SK-N-SH (cell line): ENCODE data around the gene CFAP20. TPM values are rescaled to one million over a fixed set of nuclear protein-coding genes. Genes with fewer than 3 reads are reported as not detected.

Source experiments
- CTCF ChIA-PET: fragments of 300-600, 350-600 bp; formaldehyde crosslinking; extraction: SDS; loops from one replicate; lab custom pipeline; 2021; lab: Yijun Ruan, JAX
- POLR2A ChIA-PET: fragments of 350-600 bp; sonication (Branson Sonifier 250); formaldehyde crosslinking; extraction: SDS; loops from one replicate; lab custom pipeline; 2020; ENCODE audit warnings: antibody characterized with exemption, inconsistent platforms; lab: Yijun Ruan, JAX
- DNase-seq: peaks from one replicate; pipeline ENCODE4 v3.0.0; 2012
- H2AFZ ChIP-seq: fragments of 200-600 bp; sonication (generic); 2 replicates; pipeline ENCODE4 v1.8.1; 2016; ENCODE audit warnings: antibody characterized with exemption, mild to moderate bottlenecking, low read depth
- H3F3A ChIP-seq: fragments of 200-600 bp; sonication (generic); replicated peaks from 2 replicates; pipeline ENCODE3; 2016; ENCODE audit warnings: antibody characterized with exemption, mild to moderate bottlenecking; ENCODE audit not compliant: insufficient read depth
- H3K27ac ChIP-seq, 2 experiments: fragments of 200-500 bp in 1 of 2; fragments of 200-600 bp in 1 of 2; sonication (Bioruptor generic) in 1 of 2; sonication (generic), shearing (Covaris generic) in 1 of 2; 2 replicates each; pipeline versions ENCODE4 v1.5.1 to v1.6.1; 2014 to 2016; ENCODE audit warnings: low read depth in 2 of 2, inconsistent platforms in 1 of 2, low read length in 1 of 2, mild to moderate bottlenecking in 1 of 2, mixed read lengths in 1 of 2
- H3K27me3 ChIP-seq: fragments of 200-600 bp; sonication (generic), shearing (Covaris generic); 2 replicates; pipeline ENCODE4 v1.6.1; 2016; ENCODE audit warnings: mixed run types; ENCODE audit not compliant: insufficient read depth
- H3K36me3 ChIP-seq, 2 experiments: fragments of 200-500 bp in 1 of 2; fragments of 200-600 bp in 1 of 2; sonication (Bioruptor generic) in 1 of 2; sonication (generic) in 1 of 2; replicated peaks in 1 of 2; 2 replicates each; pipeline versions ENCODE3 to v1.5.1; 2014 to 2016; ENCODE audit warnings: low read length in 1 of 2, mild to moderate bottlenecking in 1 of 2; ENCODE audit not compliant: insufficient read depth in 2 of 2, control insufficient read depth in 1 of 2
- H3K4me1 ChIP-seq, 2 experiments: fragments of 200-500 bp in 1 of 2; fragments of 200-600 bp in 1 of 2; sonication (Bioruptor generic) in 1 of 2; sonication (generic), shearing (Covaris generic) in 1 of 2; 2 replicates each; pipeline versions ENCODE4 v1.5.1 to v1.6.1; 2014 to 2016; ENCODE audit warnings: low read depth in 1 of 2, low read length in 1 of 2, mixed run types in 1 of 2; ENCODE audit not compliant: insufficient read depth in 2 of 2, control insufficient read depth in 1 of 2
- H3K4me2 ChIP-seq: fragments of 200-600 bp; sonication (generic), shearing (Covaris generic); 2 replicates; pipeline ENCODE4 v1.6.1; 2017; ENCODE audit warnings: mixed run types
- H3K4me3 ChIP-seq, 2 experiments: fragments of 200-500 bp in 1 of 2; fragments of 200-600 bp in 1 of 2; sonication (Bioruptor generic) in 1 of 2; sonication (generic), shearing (Covaris generic) in 1 of 2; 2 replicates each; pipeline versions ENCODE4 v1.5.1 to v1.8.1; 2014 to 2016; ENCODE audit warnings: low read depth in 2 of 2, inconsistent platforms in 1 of 2, low read length in 1 of 2, mild to moderate bottlenecking in 1 of 2, mixed read lengths in 1 of 2, moderate library complexity in 1 of 2
- H3K79me2 ChIP-seq: fragments of 200-600 bp; sonication (generic); 2 replicates; pipeline ENCODE4 v1.8.1; 2017; ENCODE audit warnings: mild to moderate bottlenecking; ENCODE audit not compliant: insufficient read depth
- H3K9ac ChIP-seq: fragments of 200-600 bp; sonication (generic); 2 replicates; pipeline ENCODE4 v1.6.1; 2017; ENCODE audit warnings: mixed run types
- H3K9me2 ChIP-seq: fragments of 200-600 bp; sonication (generic); 2 replicates; pipeline ENCODE4 v1.6.1; 2017; ENCODE audit warnings: mixed run types
- H3K9me3 ChIP-seq: fragments of 200-600 bp; sonication (generic); 2 replicates; pipeline ENCODE4 v1.6.1; 2017; ENCODE audit warnings: mixed run types, mild to moderate bottlenecking, moderate library complexity
- H4K20me1 ChIP-seq: fragments of 200-600 bp; sonication (generic); 2 replicates; pipeline ENCODE4 v1.6.1; 2017; ENCODE audit warnings: mild to moderate bottlenecking, mixed run types; ENCODE audit not compliant: insufficient read depth
- CHD2 ChIP-seq: fragments of 150-350 bp; IDR thresholded peaks from 2 replicates; pipeline ENCODE4 v1.6.1; 2018; ENCODE audit warnings: low read length; ENCODE audit not compliant: partially characterized antibody
- ELF1 ChIP-seq: IDR thresholded peaks from 2 replicates; pipeline ENCODE4 v1.4.0; 2012
- EZH2phosphoT487 ChIP-seq: fragments of 200-600 bp; sonication (generic); IDR thresholded peaks from 2 replicates; pipeline ENCODE4 v1.6.1; 2017; ENCODE audit warnings: low read depth, mixed run types, mild to moderate bottlenecking, antibody characterized with exemption, moderate library complexity, borderline replicate concordance
- FOSL2 ChIP-seq: IDR thresholded peaks from 2 replicates; pipeline ENCODE4 v1.4.0; 2012; ENCODE audit warnings: low read depth, mild to moderate bottlenecking, moderate library complexity, borderline replicate concordance
- FOXM1 ChIP-seq: IDR thresholded peaks from 2 replicates; pipeline ENCODE4 v1.4.0; 2012; ENCODE audit warnings: low read depth, mild to moderate bottlenecking
- GABPA ChIP-seq: IDR thresholded peaks from 2 replicates; pipeline ENCODE4 v1.4.0; 2012; ENCODE audit warnings: low read depth, mild to moderate bottlenecking
- GATA2 ChIP-seq: sonication (generic); formaldehyde crosslinking; IDR thresholded peaks from 2 replicates; pipeline ENCODE4 v1.5.0; 2020; ENCODE audit warnings: mild to moderate bottlenecking, missing genetic modification reagents
- JUND ChIP-seq: IDR thresholded peaks from 2 replicates; pipeline ENCODE4 v1.4.0; 2012
- MEF2A ChIP-seq: IDR thresholded peaks from 2 replicates; pipeline ENCODE4 v1.4.0; 2012; ENCODE audit warnings: low read depth, borderline replicate concordance
- NFIC ChIP-seq: IDR thresholded peaks from 2 replicates; pipeline ENCODE4 v1.4.0; 2012; ENCODE audit warnings: borderline replicate concordance
- POLR2AphosphoS5 ChIP-seq: IDR thresholded peaks from 2 replicates; pipeline ENCODE4 v1.6.1; 2012; ENCODE audit warnings: low read depth, low read length
- RAD21 ChIP-seq: IDR thresholded peaks from 2 replicates; pipeline ENCODE4 v1.6.1; 2012; ENCODE audit warnings: mild to moderate bottlenecking, low read length
- RCOR1 ChIP-seq: fragments of 150-350 bp; IDR thresholded peaks from 2 replicates; pipeline ENCODE4 v1.6.1; 2017; ENCODE audit warnings: antibody characterized with exemption, low read length
- RXRA ChIP-seq: IDR thresholded peaks from 2 replicates; pipeline ENCODE4 v1.4.0; 2012; ENCODE audit warnings: low read depth, mild to moderate bottlenecking, borderline replicate concordance
- SMC3 ChIP-seq: IDR thresholded peaks from 2 replicates; pipeline ENCODE4 v1.6.1; 2012; ENCODE audit warnings: low read depth, low read length, improper control_type of control experiment
- TAF1 ChIP-seq: IDR thresholded peaks from 2 replicates; pipeline ENCODE4 v1.6.1; 2012; ENCODE audit warnings: low read depth, mild to moderate bottlenecking, low read length, moderate library complexity, borderline replicate concordance
- WGBS: methylation state at CpG from one replicate; pipeline ENCODE4 v1.1.6; 2017; ENCODE audit warnings: low lambda C conversion rate; 5-methylcytosine and 5-hydroxymethylcytosine counted together
- polyA plus RNA-seq, 3 experiments: library from polyadenylated mRNA; depleted of rRNA; stranded (reverse); fragments of >200 nt; gene quantifications; 2 replicates each; pipeline ENCODE4 v1.2.3, GENCODE V29; 2012
- TF ChIP-seq, protein P1 (sequence below): IDR thresholded peaks from 2 replicates; pipeline ENCODE4 v1.6.1; 2012; ENCODE audit warnings: mild to moderate bottlenecking, low read depth, low read length, moderate library complexity
- TF ChIP-seq, protein P2 (sequence below): fragments of 150-350 bp; IDR thresholded peaks from 2 replicates; pipeline ENCODE4 v1.6.1; 2016; ENCODE audit warnings: mild to moderate bottlenecking, low read depth, low read length
- TF ChIP-seq, protein P3 (sequence below): IDR thresholded peaks from 2 replicates; pipeline ENCODE4 v1.4.0; 2012; ENCODE audit warnings: low read depth

The CFAP20 gene
- polyA plus RNA-seq, 1 of the 3 experiments (the other 2 are of a cell fraction) = 61.6 TPM

DNA sequence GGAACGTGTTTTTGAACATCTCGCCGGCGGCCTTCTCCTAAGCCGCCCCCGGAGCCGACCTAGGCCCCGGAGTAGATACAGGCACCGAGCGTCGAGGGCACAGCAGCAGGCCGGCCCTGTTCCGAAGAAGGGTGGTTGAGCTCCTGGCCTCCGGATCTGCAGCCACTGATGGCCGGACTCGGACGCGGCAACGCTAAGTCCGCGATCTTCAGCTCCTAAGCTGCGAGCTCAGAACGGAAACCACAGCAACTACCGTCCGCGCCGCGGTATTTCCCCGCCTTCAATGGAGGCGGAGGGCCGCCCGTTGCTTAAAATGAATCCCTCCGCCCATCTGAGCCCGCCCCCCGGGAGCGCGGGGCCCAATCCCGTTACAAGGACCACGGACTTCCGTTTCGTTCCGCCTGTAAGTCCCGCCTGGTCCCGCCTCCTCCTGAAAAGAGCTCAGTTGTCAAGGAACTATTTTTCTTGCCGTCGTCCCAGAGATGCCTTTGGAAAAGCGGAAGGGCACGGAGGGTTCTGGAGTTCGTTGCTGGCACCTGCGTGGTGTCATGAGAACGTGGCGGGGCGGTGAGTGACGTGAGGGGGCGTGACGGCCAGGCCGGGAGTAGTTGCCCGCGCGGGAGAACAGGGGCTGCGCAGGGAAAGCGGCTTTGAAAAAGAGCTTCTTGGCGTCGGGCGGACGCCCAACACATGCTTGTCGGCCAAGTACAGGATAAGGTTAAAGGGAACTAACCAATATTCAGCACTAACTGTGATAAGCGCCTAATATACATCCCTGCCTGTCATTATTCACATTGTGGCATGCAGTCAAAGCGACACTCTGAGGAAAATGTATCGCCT is at the start of gene CFAP20 (continued):
- TF ChIP-seq, protein P1, sequence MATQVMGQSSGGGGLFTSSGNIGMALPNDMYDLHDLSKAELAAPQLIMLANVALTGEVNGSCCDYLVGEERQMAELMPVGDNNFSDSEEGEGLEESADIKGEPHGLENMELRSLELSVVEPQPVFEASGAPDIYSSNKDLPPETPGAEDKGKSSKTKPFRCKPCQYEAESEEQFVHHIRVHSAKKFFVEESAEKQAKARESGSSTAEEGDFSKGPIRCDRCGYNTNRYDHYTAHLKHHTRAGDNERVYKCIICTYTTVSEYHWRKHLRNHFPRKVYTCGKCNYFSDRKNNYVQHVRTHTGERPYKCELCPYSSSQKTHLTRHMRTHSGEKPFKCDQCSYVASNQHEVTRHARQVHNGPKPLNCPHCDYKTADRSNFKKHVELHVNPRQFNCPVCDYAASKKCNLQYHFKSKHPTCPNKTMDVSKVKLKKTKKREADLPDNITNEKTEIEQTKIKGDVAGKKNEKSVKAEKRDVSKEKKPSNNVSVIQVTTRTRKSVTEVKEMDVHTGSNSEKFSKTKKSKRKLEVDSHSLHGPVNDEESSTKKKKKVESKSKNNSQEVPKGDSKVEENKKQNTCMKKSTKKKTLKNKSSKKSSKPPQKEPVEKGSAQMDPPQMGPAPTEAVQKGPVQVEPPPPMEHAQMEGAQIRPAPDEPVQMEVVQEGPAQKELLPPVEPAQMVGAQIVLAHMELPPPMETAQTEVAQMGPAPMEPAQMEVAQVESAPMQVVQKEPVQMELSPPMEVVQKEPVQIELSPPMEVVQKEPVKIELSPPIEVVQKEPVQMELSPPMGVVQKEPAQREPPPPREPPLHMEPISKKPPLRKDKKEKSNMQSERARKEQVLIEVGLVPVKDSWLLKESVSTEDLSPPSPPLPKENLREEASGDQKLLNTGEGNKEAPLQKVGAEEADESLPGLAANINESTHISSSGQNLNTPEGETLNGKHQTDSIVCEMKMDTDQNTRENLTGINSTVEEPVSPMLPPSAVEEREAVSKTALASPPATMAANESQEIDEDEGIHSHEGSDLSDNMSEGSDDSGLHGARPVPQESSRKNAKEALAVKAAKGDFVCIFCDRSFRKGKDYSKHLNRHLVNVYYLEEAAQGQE = 0 out of 2 replicates have a peak, but pooled peaks have one; percentile 31
- no peak for TF ChIP-seq EZH2phosphoT487
- TF ChIP-seq TAF1 = peak; percentile 90
- no peak for TF ChIP-seq MEF2A
- peak; percentile 85 for TF ChIP-seq GABPA
- peak; percentile 81 for TF ChIP-seq POLR2AphosphoS5
- no peak for TF ChIP-seq GATA2 (CRISPR knock-in tag)
- TF ChIP-seq NFIC = peak; percentile 48; the same call in 1 of the 2 replicates
- TF ChIP-seq RCOR1 = 0 out of 2 replicates have a peak, but pooled peaks have one; percentile 34
- no peak for TF ChIP-seq RAD21
- no peak for TF ChIP-seq RXRA
- peak; percentile 11; the same call in 1 of the 2 replicates for TF ChIP-seq FOSL2

DNA sequence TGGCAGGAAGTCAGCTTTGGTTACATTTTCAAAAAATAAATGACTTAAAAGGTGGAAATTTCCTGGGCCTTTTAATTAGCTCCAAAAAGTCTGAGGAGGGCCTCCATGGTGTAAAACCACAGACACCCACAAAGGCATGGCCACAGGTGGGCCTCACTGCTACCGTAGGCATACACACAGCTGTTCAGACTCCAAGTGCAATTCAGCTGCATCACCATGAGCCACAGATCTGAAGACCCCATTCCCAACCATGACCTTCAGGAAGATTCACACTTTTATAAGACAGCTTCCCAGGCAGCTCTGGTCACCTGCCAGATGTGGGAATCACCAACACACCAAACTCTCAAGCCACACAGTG is 48.2 kb upstream of the CFAP20 start:
- Histone ChIP-seq H3K9me3 (no peaks in the 10 kb centered on the region), H3K27ac (no peak overlapping the region), H3K79me2 (peaks cover 58% of the 10 kb centered on the region; the same call in 1 of the 2 replicates), H3K4me1 (no peaks in the 10 kb centered on the region), H3K27me3 (no peaks in the 10 kb centered on the region), H3K9ac (no peak overlapping the region), H3F3A (no peaks in the 10 kb centered on the region), H3K9me2 (no peaks in the 10 kb centered on the region), H3K4me3 (no peak overlapping the region), H3K4me2 (no peak overlapping the region), H4K20me1 (no peaks in the 10 kb centered on the region; the same call in none of the 2 replicates), H3K36me3 (peaks cover 73 to 81% of the 10 kb centered on the region in 2 experiments), H2AFZ (no peak overlapping the region)
- ChIA-PET POLR2A (no interaction called here), CTCF (interaction anchor here (0.6 to 1.9 kb wide), 3 partner anchors 12 to 188 kb away, joined by 3 to 6 read pairs (median 5); no protein-coding TSS in a partner anchor)
- TF ChIP-seq FOXM1 = no peak
- TF ChIP-seq, protein P2, sequence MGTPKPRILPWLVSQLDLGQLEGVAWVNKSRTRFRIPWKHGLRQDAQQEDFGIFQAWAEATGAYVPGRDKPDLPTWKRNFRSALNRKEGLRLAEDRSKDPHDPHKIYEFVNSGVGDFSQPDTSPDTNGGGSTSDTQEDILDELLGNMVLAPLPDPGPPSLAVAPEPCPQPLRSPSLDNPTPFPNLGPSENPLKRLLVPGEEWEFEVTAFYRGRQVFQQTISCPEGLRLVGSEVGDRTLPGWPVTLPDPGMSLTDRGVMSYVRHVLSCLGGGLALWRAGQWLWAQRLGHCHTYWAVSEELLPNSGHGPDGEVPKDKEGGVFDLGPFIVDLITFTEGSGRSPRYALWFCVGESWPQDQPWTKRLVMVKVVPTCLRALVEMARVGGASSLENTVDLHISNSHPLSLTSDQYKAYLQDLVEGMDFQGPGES = no peak
- no peak for TF ChIP-seq SMC3
- TF ChIP-seq JUND = no peak
- TF ChIP-seq RCOR1 = no peak
- TF ChIP-seq TAF1 = no peak
- TF ChIP-seq, protein P3, sequence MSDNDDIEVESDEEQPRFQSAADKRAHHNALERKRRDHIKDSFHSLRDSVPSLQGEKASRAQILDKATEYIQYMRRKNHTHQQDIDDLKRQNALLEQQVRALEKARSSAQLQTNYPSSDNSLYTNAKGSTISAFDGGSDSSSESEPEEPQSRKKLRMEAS = no peak
- TF ChIP-seq CHD2 = no peak
- no peak for TF ChIP-seq ELF1
- WGBS = 86% methylated on average over 1 of the region's 1 CpG
- DNase-seq = no peak
